Urinary bladder (tissue), 4 donors: ENCODE results near the gene GPR107. TPM values are rescaled to one million over a fixed set of nuclear protein-coding genes. Genes with fewer than 3 reads are reported as not detected.

Source experiments
- DNase-seq: peaks from one replicate; pipeline ENCODE4 v3.0.0-alpha.2; 2015; ENCODE audit errors: extremely low spot score
- H3K27ac ChIP-seq: one replicate; pipeline ENCODE4 v1.5.1; 2013; ENCODE audit warnings: low read depth, mild to moderate bottlenecking, moderate library complexity
- H3K36me3 ChIP-seq: one replicate; pipeline ENCODE4 v1.6.1; 2013; ENCODE audit warnings: mild to moderate bottlenecking, moderate library complexity; ENCODE audit not compliant: insufficient read depth
- H3K4me1 ChIP-seq: one replicate; pipeline ENCODE4 v1.6.1; 2013; ENCODE audit warnings: mild to moderate bottlenecking, moderate library complexity; ENCODE audit not compliant: insufficient read depth
- H3K4me3 ChIP-seq: one replicate; pipeline ENCODE4 v1.5.1; 2013; ENCODE audit warnings: low read depth, low read length
- WGBS: extraction: QIAGEN DNeasy Blood & Tissue Kit; methylation state at CpG from one replicate; pipeline ENCODE4 v1.1.7; 2013; 5-methylcytosine and 5-hydroxymethylcytosine counted together
- polyA plus RNA-seq: library from polyadenylated mRNA; stranded (reverse); fragments of 200-250 nt; gene quantifications from one replicate; pipeline ENCODE4 v1.2.3, GENCODE V29; 2013
- total RNA-seq: library from RNA; depleted of rRNA; stranded (reverse); fragments of >200 nt; gene quantifications from one replicate; pipeline ENCODE4 v1.2.3, GENCODE V29; 2014
- donor health status: healthy with polysubstance abuse.
- donor health status: healthy.

The GPR107 gene
- total and polyA plus RNA-seq, 2 donors, result 27.6 to 30.1 TPM

DNA sequence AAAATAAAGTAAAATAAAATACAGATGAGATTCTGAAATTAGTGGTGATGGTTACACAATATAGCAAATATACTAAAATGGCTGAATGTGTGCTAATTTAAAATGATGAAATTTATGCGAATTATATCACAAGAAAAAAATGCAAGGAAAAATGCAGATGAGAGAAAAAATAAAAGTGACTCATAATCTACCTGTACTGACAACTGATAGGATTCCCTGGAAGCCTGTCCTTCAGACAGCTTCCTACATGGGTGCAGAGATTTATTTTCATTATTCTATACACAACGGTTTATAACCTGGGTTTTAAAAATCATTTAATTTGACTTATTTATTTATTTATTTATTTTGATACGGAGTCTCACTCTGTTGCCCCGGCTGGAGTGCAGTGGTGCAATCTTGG, 112.7 kb downstream of the GPR107 start:
- Histone ChIP-seq H3K4me1 (no peaks in the 10 kb centered on the region), H3K27ac (no peak overlapping the region), H3K36me3 (no peaks in the 10 kb centered on the region), H3K4me3 (no peak overlapping the region)
- WGBS, result 78% methylated on average over 4 of the region's 4 CpGs
- no peak for DNase-seq

GRCh38 chr9:130167927-130168326, 114.2 kb downstream of the GPR107 start:
- Histone ChIP-seq H3K4me3 (no peak overlapping the region), H3K4me1 (no peaks in the 10 kb centered on the region), H3K27ac (no peak overlapping the region), H3K36me3 (no peaks in the 10 kb centered on the region)
- DNase-seq, result no peak
- 86% methylated on average over 6 of the region's 6 CpGs for WGBS

GRCh38 chr9:130171226-130172148, 117.8 kb downstream of the GPR107 start:
- Histone ChIP-seq H3K4me3 (peak overlapping the region; percentile 79), H3K4me1 (no peaks in the 10 kb centered on the region), H3K36me3 (no peaks in the 10 kb centered on the region), H3K27ac (peak overlapping the region; percentile 12)
- DNase-seq, result no peak
- WGBS, result 31% methylated on average over 45 of the region's 45 CpGs

DNA sequence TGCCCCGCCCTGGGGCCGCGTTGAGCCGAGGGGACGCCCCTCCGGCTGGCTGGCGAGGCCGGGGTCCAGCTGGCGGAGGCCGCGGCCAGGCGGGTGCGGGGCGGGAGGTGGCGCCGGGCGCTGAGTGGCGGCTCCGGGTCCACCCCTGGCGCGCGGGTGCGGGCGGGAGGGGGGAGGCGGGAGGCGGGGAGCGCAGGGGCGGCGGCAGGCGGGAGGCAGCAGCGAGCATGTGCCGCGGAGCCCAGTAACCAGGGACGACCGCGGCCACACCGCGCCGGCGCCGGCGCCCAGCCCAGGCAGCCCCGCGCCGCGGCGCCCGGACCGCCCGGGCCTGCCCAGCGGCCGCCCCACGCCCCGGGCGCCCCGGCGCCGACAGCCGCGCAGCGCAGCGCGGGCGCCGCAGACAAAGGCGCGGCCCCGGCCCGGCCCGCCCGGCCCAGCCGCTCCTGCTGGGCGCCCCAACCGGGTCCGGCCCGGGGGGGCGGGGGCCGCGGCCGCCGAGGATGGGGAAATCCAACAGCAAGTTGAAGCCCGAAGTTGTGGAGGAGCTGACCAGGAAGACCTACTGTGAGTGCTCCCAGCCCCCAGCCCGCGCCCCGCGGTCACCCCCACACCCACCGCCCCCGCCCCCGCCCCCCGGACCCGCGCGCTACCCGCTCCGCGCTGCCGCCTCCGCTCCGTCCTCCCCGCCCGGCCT, 118.6 kb downstream of the GPR107 start, which contains the start of gene NCS1:
TSS of gene NCS1 (plus strand) at position 244 of the 697 bp plus-strand sequence. CDS start at position 504, 260 bp downstream.
- under 1% methylated on average over 92 of the region's 101 CpGs for WGBS
- H3K4me3 ChIP-seq, result peak within 1 kb of the TSS; percentile 79
- H3K4me1 ChIP-seq, result no peaks in the 10 kb centered on the region
- no peaks in the 10 kb centered on the region for H3K36me3 ChIP-seq
- no peak for DNase-seq
- peak within 1 kb of the TSS; percentile 16 for H3K27ac ChIP-seq

DNA sequence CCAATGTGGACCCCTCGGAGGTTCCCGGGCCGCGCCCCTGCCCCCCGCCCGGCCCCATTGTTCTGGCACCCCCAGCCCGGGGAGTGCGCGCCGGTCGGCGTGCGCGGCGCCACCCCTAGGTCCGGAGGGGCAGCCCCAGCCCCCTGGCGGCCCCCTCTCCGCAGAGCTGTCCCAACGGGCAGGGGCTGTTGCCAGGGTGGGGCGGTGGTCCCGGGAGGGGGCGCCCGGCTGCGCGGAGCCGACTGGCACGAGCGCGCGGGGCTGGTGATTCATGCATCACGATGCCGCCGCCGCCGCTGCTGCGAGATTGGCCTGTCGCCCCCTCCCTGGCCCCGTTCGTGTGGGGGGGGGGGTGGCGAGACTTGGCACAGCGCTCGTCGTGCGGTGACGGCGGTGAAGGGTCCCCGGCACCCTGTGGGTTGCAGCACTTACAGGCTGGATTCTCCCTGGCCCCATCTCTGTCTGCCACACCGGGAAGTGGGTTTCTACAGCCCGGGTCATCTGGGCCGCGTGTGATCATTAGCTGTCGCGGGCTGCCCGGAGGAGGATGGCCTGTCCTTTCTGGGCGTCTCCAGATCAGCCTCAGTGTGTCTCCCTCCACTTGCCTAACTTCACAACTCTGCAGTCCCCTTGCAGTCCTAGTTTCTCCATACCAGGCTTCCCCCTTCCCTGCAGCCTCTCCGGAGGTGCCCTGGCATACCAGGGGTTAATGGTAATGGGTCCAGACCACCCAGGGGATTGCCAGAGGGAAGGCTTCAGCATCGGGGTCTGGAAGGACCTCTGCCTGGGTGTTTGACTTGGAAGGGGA, 119.4 kb downstream of the GPR107 start:
- peak overlapping the region; percentile 16 for H3K27ac ChIP-seq

DNA sequence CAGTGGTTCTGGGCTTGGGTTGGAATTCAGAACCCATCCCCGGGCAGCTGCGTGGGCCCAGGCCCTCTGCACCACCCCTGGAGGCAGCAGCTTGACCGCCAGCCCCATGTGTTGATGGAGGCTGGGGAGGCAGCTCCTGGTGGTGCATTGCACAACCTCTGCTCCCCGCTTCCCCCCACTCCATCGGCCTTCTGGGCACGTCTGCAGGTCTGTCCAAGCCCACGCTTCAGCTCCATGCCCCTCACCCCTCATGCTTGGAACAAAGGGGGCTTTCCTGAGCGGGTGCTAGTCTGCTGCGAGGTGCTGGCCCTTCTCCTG, 119.9 kb downstream of the GPR107 start:
- H3K4me1 ChIP-seq, result no peaks in the 10 kb centered on the region
- H3K27ac ChIP-seq, result no peak overlapping the region

More for the DNA sequence above, 119.4 kb downstream of the GPR107 start:
- WGBS, result 1% methylated on average over 57 of the region's 57 CpGs
- Histone ChIP-seq H3K36me3 (no peaks in the 10 kb centered on the region), H3K4me1 (no peaks in the 10 kb centered on the region), H3K4me3 (peak overlapping the region; percentile 79)
- DNase-seq, result no peak

DNA sequence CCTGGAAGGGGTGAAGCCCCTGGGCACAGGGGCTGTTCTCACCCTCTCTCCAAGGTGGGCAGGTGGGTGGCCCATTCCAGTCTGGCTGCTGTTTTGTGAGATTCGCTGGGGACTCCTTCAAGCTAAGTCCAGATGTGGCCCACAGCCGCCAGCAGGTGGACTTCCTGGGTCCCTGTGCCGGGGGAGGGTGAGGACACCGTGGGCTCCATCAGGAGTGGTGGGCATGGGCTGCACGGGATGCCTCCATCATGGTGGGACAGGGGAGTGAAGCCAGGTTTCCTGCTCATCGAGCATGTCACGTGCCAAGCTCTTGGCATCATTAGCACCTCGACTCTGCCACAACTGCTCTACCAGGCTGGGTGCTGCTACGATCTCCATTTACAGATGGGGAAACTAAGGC, 120.3 kb downstream of the GPR107 start:
- WGBS, result 64% methylated on average over 9 of the region's 9 CpGs
- Histone ChIP-seq H3K27ac (no peak overlapping the region), H3K4me3 (no peak overlapping the region), H3K4me1 (no peaks in the 10 kb centered on the region), H3K36me3 (no peaks in the 10 kb centered on the region)
- no peak for DNase-seq

More for the DNA sequence above, 119.9 kb downstream of the GPR107 start:
- Histone ChIP-seq H3K4me3 (peak overlapping the region; percentile 79), H3K36me3 (no peaks in the 10 kb centered on the region)
- WGBS, result 35% methylated on average over 9 of the region's 9 CpGs
- DNase-seq, result no peak

GRCh38 chr9:130174920-130175321, 121.2 kb downstream of the GPR107 start:
- Histone ChIP-seq H3K4me1 (no peaks in the 10 kb centered on the region), H3K4me3 (no peak overlapping the region), H3K27ac (no peak overlapping the region), H3K36me3 (no peaks in the 10 kb centered on the region)
- 36% methylated on average over 8 of the region's 8 CpGs for WGBS
- no peak for DNase-seq

DNA sequence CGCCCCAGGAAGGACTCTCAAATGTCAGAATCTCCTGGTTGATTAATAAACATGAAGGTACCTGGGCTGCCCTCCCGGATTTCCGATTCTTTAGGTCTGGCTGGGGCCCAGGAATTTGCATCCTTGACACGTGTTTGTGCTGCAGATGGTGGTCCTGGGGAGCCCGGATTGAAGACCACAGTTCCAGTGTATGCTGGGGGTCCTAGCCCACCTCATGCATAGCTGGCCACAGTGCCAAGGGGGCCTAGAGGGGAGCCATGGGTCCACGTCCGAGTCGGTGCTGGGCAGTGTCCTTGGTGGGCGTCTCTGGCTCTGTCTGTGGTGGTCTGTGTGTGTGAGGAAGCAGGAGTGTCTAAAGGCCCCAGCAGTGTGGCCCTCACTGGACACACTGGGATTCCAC, 121.6 kb downstream of the GPR107 start:
- Histone ChIP-seq H3K27ac (no peak overlapping the region), H3K36me3 (no peaks in the 10 kb centered on the region), H3K4me1 (no peaks in the 10 kb centered on the region), H3K4me3 (no peak overlapping the region)
- no peak for DNase-seq
- WGBS, result 58% methylated on average over 9 of the region's 9 CpGs

GRCh38 chr9:130176760-130177159, 123.1 kb downstream of the GPR107 start:
- no peak overlapping the region for H3K4me3 ChIP-seq
- no peaks in the 10 kb centered on the region for H3K36me3 ChIP-seq
- H3K4me1 ChIP-seq, result no peaks in the 10 kb centered on the region
- no peak for DNase-seq
- 90% methylated on average over 6 of the region's 6 CpGs for WGBS
- H3K27ac ChIP-seq, result no peak overlapping the region

GRCh38 chr9:130177898-130178805, 124.4 kb downstream of the GPR107 start:
- Histone ChIP-seq H3K36me3 (no peaks in the 10 kb centered on the region), H3K4me1 (no peaks in the 10 kb centered on the region), H3K27ac (no peak overlapping the region), H3K4me3 (no peak overlapping the region)
- DNase-seq, result no peak
- WGBS, result 58% methylated on average over 20 of the region's 20 CpGs

GRCh38 chr9:130179331-130179907, 125.7 kb downstream of the GPR107 start:
- no peaks in the 10 kb centered on the region for H3K36me3 ChIP-seq
- DNase-seq, result no peak
- H3K4me3 ChIP-seq, result no peak overlapping the region
- H3K4me1 ChIP-seq, result no peaks in the 10 kb centered on the region
- H3K27ac ChIP-seq, result no peak overlapping the region
- WGBS, result 64% methylated on average over 2 of the region's 2 CpGs
